HG03342 (cell line): ENCODE data around the gene KRTAP9-1.
"Not testable (repeated sequence)": the region's sequence is repeated elsewhere in the genome, so short reads cannot be mapped to it uniquely, and the experiment has no call there.

Experiments used
- ATAC-seq: cut with Tn5 transposase; IDR thresholded peaks from one replicate; pipeline ENCODE4 v1.9.1; 2021; ENCODE audit warnings: mild to moderate bottlenecking, moderate library complexity; ENCODE audit not compliant: unreplicated experiment

Gene KRTAP9-1

DNA sequence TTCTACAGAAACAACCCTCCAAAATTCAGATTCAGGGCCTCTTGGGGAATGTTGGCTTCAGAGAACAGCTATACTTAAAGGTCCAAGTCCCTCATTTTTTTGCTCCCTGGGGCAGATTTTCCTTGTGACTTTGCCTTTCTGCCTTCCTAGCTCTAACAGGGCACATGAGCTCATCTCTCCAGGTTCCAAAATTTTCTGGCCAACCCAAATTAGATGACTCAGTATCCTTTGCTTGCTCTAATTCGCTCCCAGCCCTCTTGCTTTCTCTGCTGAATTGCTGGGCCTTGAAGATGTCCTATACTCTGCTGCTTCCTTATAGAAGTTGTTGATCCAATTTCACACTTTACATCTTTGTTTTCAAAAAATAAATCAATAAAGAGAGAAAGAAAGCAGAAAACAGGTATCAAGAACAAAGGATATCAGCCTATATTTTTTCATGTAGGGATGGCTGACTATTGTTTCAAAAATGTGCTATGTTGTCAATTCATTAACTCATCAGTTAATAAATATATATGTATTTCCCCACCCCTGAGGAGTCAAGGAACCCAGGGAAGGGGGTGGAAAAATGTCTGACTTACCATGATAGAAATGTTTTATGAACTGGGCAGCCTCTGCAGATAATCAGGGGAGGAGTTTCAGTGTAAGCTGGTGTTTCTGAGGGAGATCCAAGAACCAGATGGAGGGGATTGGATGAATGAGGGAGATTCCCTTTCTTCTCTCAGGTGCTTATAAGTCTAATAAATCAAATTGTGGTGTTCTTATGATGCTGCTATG lies 10.7 kb upstream of the KRTAP9-1 start:
- ATAC-seq = no peak

DNA sequence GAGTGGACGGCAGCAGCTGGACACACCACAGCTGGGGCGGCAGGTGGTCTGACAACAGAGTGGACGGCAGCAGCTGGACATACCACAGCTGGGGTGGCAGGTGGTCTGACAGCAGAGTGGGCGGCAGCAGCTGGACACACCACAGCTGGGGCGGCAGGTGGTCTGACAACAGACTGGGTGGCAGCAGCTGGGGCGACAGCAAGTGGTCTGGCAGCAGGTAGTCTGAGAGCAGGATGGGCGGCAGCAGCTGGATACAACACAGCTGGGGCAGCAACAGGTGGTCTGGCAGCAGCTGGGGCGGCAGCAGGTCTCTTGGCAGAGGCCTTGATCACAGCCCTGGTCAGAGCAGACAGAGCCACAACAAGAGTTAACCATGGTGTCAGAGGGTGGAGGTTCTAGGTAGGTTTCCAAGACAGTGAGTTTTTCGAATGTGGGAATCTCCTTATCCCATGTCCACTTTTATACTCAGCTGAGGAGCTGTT lies 5.2 kb upstream of the KRTAP9-1 start, which contains the start of gene KRTAP4-1:
KRTAP4-1 (minus strand) TSS at position 432 of the 482 bp plus-strand sequence; CDS start at position 375, 57 bp downstream.
- no peak for ATAC-seq

DNA sequence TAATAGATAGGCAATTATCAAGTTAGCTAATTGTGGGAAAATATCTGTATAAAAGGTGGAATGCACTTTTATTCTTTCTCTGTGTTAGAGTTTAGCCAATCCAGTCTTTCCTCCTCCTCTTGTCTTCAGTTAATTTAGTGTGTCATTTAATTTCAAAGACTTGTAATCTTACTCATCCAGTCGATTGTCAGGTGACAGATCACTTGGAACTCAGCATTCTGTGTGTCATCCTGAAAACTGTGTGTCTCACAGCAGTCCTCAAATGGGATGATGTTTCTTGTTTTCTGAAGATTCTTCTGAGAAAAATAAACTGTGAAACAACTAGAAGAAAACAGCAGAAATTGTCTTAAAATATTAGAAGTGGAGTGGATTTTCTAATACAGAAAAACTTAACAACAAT lies 4.7 kb upstream of the KRTAP9-1 start:
- ATAC-seq = no peak

DNA sequence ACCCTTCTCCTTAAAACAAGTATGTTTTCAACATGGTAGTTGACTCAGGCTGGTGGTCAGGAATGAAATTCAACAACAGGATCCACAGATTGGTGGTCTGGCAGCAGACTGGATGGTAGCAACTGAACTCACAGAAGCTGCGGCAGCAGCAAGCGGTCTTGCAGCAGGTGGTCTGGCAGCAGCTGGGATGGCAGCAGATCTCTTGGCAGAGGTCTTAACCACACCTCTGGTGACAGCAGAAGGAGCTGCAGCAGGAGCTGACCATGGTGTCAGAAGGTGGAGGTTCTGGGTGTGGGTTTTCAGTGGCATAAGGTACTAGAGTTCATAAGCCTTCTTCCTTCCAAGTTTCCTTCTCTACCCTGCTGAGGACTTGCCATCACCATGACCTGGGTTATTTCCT lies 2.8 kb upstream of the KRTAP9-1 start:
- ATAC-seq = no peak

DNA sequence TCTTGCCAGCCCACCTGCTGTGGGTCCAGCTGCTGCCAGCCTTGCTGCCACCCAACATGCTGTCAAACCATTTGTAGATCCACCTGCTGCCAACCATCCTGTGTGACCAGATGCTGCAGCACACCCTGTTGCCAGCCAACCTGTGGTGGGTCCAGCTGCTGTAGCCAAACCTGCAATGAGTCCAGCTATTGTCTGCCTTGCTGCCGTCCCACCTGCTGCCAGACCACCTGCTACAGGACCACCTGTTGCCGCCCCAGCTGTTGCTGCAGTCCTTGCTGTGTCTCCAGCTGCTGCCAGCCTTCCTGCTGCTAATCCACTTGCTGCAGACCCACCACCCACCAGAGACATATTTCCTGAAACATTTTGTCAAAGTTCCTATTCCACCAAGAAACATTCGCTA lies 641 bp downstream of the KRTAP9-1 start:
- no peak for ATAC-seq

DNA sequence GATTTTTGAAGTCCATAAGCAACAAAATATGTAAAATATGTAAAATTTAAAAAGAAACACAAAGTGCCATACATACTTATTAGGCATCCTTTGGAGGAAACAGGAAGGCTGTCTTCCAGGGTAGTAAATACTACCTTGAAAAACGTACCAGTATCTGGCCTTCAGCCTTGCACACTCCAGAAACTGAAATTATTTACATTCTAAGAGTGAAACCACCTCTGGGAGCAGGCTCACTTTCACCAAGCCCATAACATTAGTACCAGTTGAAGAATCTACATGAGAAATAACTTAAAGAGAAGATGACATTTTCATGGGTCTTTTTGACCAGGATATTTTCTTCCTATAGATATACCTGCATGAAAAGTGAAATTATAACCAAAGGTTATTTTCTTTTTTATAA lies 6.4 kb downstream of the KRTAP9-1 start:
- no peak for ATAC-seq

DNA sequence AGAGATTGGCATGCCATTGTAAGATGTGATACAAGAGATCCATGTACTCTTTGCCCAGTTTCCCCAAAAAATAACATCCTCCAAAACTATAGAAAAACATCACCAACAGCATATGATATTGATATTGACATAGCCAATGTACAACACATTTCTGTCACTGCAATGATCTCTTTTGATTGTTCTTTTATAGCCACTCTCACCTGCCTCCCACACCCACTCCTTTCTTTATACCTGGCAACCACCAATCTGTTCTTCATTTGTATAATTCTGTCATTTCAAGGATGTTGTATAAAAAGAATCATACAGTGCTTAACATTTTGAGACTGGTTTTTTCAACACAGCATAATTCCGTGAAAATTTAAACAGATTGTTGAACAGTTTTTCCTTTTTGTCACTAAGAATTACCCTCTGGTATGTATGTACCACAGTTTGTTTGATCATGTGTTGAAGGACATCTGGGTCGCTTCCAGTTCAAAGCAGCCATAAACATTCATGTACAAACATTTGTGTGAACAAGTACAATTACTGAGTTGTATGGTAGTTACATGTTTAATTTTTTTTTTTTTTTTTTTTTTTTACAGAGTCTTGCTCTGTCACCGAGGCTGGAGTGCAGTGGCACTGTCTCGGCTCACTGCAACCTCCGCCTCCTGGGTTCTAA lies 9.9 kb downstream of the KRTAP9-1 start:
- no peak for ATAC-seq

DNA sequence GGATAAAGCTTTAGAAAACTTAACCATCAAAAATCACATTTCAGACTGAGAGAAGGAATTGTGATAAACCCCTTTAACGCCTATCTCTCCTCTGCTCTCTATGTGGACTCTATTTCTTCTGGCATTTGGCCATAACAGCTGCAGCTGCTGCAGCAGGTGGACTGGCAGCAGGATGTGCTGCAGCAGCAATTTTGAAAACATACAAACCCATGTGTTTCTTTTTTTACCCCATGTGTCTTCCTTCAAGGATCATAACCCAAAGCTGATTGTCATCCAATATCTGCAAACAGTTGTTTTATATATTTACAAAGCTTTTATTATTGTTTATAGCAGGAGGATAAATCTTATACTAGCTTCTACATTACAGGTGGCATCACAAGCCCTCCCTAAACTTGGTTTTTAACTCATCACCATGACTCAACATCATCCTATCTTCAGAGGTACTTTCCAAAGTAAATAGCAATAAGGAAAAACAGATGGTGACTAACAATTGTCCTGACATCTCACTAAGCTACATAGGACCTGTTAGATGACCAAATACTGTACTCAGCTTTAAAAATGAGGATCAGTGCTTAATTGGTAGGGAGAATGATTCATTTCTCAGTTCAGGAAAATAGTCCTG lies 22.3 kb downstream of the KRTAP9-1 start:
- ATAC-seq = no peak

DNA sequence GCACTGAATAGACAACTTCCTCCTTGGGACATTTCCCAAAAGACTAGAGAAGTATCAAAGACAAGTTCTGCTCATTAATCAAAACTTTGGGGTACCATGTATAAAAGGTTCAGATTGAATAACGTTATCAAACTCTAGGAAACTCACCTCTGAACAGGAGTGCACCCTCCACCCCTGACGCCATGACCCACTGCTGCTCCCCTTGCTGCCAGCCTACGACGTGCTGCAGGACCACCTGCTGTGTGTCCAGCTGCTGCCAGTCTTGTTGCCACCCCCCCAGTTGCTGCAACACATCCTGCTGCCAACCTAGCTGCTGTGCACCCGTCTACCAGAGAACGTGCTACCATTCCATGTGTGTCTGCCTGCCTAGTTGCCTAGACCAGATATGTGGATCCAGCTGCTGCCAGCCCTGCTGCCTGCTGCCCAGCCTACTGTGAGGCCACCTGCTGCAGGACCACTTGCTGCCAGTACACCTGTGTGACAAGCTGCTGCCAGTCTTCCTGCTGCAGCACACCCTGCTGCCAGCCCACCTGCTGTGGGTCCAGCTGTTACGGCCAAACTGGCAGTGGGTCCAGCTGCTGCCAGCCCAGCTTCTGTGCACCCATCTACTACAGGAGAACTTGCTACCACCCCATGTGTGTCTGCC lies 23.0 kb downstream of the KRTAP9-1 start:
- ATAC-seq = no peak

DNA sequence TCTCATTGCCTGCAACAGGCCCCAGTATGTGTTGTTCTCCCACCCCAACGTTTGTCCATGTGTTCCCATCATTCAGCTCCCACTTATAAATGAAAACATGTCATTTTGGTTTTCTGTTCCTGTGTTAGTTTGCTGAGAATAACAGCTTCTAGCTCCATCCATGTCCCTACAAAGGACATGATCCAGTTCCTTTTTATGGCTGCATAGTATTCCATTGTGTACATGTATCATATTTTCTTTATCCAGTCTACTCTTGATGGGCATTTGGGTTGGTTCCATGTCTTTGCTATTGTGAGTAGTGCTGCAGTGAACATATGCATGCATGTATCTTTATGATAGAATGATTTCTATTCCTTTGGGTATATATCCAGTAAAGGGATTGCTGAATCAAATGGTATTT lies 26.0 kb downstream of the KRTAP9-1 start:
- ATAC-seq = no peak

DNA sequence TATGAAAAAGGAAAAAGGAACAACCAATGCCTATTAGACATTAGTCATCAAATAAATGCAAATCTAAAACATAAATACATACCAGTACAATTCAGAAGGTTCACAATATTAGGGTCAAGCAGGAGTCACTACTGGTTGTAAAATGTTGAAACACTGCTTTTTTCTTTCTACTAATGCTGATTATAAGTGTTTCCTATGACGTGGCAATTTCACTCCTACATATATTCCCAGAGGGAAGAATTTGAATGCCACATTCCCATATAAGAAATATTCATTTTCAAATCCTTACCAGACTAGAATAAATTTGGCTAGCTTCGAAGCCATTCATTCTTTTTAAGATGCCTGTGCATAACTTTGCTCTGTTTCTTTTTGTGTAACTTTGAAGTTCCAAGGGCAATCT lies 34.1 kb downstream of the KRTAP9-1 start:
- no peak for ATAC-seq

DNA sequence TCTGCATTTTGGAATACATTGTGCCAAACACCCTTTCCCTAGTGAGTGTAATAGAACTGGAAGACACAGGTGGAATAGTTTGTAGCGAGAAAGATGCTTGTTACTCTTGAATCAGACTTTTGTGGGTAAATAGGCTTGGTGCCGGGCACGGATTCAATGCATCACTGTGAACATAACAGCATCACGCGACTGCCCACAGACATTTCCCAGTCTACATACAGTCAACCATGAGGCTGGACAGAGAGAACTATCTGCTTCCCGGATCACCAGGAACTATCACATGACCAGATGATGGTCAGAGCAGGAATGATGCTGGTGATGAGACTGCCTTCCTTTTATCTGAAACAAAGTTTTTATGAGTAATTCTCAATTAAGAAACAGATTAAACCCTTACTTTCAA lies 36.4 kb downstream of the KRTAP9-1 start:
- no peak for ATAC-seq

DNA sequence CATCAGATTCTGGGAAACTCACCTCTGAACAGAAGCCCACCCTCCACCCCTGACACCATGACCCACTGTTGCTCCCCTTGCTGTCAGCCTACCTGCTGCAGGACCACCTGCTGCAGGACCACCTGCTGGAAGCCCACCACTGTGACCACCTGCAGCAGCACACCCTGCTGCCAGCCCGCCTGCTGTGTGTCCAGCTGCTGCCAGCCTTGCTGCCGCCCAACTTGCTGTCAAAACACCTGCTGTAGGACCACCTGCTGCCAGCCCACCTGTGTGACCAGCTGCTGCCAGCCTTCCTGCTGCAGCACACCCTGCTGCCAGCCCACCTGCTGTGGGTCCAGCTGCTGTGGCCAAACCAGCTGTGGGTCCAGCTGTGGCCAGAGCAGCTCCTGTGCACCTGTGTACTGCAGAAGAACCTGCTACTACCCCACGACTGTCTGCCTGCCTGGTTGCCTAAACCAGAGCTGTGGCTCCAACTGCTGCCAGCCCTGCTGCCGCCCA lies 37.0 kb downstream of the KRTAP9-1 start, which contains the start of gene KRTAP9-2:
KRTAP9-2 (plus strand) TSS at position 51 of the 498 bp plus-strand sequence; CDS start at position 58, 7 bp downstream.
- ATAC-seq = not testable (repeated sequence)

DNA sequence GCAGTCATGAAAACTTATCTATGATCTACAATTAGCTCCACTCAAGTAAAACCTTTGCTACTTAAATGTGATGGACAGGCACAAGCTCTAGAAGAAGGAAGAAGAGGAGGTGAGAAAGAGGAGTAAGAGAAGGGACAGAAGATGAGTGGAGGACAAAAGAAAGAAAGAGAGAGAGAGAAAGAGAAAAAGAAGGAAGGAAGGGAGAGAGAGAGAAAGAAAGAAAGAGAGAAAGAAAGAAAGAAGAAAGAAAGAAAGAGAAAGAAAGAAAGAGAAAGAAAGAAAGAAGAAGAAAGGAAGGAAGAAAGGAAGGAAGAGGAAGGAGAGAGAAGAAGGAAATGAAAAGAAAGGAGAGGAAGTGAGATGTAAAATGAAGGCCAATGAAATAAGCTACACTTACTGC lies 40.4 kb downstream of the KRTAP9-1 start:
- ATAC-seq = no peak

DNA sequence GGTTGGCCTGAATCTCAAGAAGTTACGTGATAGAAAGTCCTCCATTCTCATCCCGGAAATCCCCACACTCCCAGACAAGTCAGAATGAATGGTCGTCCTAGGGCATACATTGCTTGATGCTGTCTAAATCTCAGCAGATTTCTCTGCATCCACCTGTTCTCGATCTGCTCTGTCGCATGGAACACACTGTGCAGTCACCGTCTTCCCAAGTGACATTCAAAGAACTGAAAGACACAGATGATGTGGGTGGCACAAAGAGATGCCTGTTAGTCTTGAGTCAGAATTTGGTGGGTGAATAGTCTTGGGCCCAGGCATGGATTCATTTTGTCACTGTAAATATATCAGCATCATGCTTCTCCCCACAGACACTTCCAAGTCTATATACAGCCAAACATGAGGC lies 42.0 kb downstream of the KRTAP9-1 start:
- ATAC-seq = no peak

DNA sequence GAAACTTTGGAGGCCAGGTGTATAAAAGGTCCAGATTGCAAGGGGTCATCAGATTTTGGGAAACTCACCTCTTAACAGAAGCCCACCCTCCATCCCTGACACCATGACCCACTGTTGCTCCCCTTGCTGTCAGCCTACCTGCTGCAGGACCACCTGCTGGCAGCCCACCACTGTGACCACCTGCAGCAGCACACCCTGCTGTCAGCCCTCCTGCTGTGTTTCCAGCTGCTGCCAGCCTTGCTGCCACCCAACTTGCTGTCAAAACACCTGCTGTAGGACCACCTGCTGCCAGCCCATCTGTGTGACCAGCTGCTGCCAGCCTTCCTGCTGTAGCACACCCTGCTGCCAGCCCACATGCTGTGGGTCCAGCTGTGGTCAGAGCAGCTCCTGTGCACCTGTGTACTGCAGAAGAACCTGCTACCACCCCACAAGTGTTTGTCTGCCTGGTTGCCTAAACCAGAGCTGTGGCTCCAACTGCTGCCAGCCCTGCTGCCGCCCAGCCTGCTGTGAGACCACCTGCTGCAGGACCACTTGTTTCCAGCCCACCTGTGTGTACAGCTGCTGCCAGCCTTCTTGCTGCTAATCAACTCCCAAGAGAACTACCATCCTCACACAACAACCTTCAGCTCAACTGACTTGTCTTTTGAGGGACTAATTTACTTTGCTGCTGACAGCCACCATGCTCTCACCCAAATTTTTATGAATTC lies 42.9 kb downstream of the KRTAP9-1 start, which contains the start of gene KRTAP9-3:
KRTAP9-3 (plus strand) TSS at position 51 of the 707 bp plus-strand sequence; CDS start at position 104, 53 bp downstream.
- not testable (repeated sequence) for ATAC-seq

DNA sequence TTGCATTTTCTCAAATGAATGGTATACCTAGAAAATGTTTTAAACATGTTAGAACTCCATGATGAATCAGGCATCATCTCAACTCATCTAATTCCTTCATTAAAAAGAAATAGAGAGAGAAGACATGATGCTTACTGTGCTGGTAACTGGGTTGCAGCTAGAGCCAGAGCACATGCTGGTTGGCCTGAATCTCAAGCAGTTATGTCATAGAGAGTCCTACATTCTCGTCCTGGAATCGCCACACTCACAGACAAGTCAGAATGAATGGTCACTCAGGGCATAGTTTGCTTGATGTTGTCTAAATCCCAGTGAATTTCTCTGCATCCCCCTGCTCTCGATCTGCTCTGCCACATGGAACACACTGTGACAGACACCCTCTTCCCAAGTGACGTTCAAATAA lies 47.4 kb downstream of the KRTAP9-1 start:
- not testable (repeated sequence) for ATAC-seq

DNA sequence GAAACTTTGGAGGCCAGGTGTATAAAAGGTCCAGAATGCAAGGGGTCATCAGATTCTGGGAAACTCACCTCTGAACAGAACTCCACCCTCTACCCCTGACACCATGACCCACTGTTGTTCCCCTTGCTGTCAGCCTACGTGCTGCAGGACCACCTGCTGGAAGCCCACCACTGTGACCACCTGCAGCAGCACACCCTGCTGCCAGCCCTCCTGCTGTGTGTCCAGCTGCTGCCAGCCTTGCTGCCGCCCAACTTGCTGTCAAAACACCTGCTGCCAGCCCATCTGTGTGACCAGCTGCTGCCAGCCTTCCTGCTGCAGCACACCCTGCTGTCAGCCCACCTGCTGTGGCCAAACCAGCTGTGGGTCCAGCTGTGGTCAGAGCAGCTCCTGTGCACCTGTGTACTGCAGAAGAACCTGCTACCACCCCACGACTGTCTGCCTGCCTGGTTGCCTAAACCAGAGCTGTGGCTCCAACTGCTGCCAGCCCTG lies 48.3 kb downstream of the KRTAP9-1 start, which contains the start of gene KRTAP9-8:
KRTAP9-8 (plus strand) TSS at position 51 of the 489 bp plus-strand sequence; CDS start at position 104, 53 bp downstream.
- not testable (repeated sequence) for ATAC-seq
